ENCODE measurements around the gene TFIP11.

The TFIP11 gene

DNA sequence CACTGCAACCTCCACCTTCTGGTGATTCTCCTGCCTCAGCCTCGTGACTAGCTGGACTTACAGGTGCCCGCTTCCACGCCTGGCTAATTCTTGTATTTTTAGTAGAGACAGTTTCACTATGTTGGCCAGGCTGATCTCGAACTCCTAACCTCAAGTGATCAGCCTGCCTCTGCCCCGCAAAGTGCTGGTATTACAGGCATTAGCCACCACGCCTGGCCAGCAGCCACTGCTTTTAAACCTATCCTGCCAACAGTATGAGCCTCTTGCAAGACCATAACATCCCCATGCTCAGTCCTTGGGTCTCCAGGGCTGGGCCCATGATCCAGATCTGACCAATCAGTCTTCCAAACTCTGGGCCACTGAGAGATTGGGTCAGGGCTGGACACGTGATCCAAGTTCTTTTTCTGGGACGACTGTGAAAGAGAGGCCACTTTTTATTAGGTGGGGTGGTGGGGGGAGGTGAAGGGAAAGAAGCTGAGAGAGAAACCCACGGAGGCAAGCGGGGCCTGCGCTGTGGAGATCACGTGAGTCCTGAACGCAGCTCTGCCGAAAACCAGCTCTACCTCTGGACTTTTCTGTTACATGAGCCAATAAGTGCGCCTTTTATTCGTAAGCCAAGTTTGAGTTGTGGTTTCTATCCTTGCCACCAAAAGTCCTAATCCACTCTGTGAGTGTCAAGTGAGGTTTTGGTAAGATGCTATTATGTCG is 65.3 kb downstream of the TFIP11 start:
- Histone ChIP-seq H3K36me3 (ENCODE audit: control insufficient read depth in 2 of 2, insufficient read depth in 1 of 2, low read length in 2 of 2) (peaks cover 0 to 30% of the 10 kb centered on the region in 2 experiments; a peak in 1 of 3 replicates), H3K4me1 (ENCODE audit: control insufficient read depth, insufficient read depth, low read length) (no peaks in the 10 kb centered on the region), H3K4me3 (ENCODE audit: low read depth, low read length) (no peak overlapping the region), H3K9me3 (ENCODE audit: control insufficient read depth, insufficient read depth, low read depth, low read length) (no peaks in the 10 kb centered on the region), H3K27ac (ENCODE audit: extremely low read depth, low read depth, low read length) (no peak overlapping the region)
- CTCF ChIA-PET: interaction anchor here (0.6 to 3.9 kb wide), 3 partner anchors 14 to 78 kb away, joined by 3 to 21 read pairs (median 4); no protein-coding TSS in a partner anchor
- TF ChIP-seq ZBTB8A (tag by site-specific recombination; IDR thresholded peaks at IDR 0.05) (no peak), ZBTB6 (tag by site-specific recombination; IDR thresholded peaks at IDR 0.05) (no peak), ZNF324 (tag by site-specific recombination; IDR thresholded peaks at IDR 0.05) (no peak), KLF9 (tag by site-specific recombination; IDR thresholded peaks at IDR 0.05; ENCODE audit: low read depth) (no peak), GFI1B (tag by site-specific recombination; IDR thresholded peaks at IDR 0.05) (no peak), ZNF621 (tag by site-specific recombination; IDR thresholded peaks at IDR 0.05) (no peak), KLF17 (tag by site-specific recombination; IDR thresholded peaks at IDR 0.05) (no peak), ZNF560 (tag by site-specific recombination; IDR thresholded peaks at IDR 0.05; ENCODE audit: borderline replicate concordance) (no peak), MEIS1 (CRISPR knock-in tag; IDR thresholded peaks at IDR 0.05; ENCODE audit: borderline replicate concordance) (no peak)
- TF ChIP-seq, protein P1, sequence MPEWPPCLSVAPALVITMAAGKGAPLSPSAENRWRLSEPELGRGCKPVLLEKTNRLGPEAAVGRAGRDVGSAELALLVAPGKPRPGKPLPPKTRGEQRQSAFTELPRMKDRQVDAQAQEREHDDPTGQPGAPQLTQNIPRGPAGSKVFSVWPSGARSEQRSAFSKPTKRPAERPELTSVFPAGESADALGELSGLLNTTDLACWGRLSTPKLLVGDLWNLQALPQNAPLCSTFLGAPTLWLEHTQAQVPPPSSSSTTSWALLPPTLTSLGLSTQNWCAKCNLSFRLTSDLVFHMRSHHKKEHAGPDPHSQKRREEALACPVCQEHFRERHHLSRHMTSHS (tag by site-specific recombination; IDR thresholded peaks at IDR 0.05): no peak
- POLR2A ChIA-PET: no interaction called here

DNA sequence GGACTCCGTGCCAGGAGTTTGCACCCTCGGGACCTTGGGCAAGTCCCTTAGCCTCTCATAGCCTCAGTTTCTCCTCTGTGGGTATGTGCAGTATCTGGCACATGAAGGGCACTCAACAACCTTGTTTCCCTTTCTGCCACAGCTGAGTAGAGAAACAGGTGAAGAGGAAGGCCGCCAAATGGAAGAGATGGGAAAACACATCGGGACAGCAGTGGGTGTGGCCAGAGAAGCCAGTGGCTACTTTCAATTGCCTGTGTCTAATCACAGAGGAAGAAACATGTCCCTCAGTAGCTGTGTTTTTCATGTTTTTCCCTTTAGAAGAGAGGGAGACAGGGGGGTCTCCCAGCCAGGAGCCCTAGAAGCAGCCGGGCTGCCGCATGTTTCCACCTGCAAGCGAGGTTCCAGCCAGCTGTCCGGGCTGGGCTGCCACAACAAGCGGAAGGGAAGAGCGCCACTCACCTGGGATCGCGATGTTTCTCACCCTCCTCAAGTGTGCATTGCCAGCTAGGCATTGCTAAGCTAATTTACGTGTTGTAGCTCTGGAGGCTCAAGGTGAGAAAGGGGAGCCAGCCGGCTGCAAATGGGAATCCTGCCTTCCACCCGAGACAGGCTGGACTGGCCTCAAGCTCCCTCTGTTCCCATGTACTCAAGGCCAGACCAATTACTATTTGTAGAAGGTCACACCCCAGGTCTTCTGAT is 66.5 kb downstream of the TFIP11 start:
- peaks cover 0 to 18% of the 10 kb centered on the region in 2 experiments; a peak in 1 of 3 replicates for H3K36me3 ChIP-seq (ENCODE audit: control insufficient read depth in 2 of 2, insufficient read depth in 1 of 2, low read length in 2 of 2)
- TF ChIP-seq CTCF (tag by site-specific recombination; IDR thresholded peaks at IDR 0.05) (no peak), ZNF610 (tag by site-specific recombination; IDR thresholded peaks at IDR 0.05; ENCODE audit: borderline replicate concordance) (no peak), ZNF335 (tag by site-specific recombination; conservative IDR thresholded peaks at IDR 0.05) (no peak), ZNF366 (tag by site-specific recombination; conservative IDR thresholded peaks at IDR 0.05) (no peak), ZNF621 (tag by site-specific recombination; IDR thresholded peaks at IDR 0.05) (no peak), ZBTB20 (tag by site-specific recombination; IDR thresholded peaks at IDR 0.05) (no peak), ZNF518A (tag by site-specific recombination; conservative IDR thresholded peaks at IDR 0.05; ENCODE audit: low read depth) (no peak)
- CTCF ChIA-PET: interaction anchor here (1.2 to 3.9 kb wide), 3 partner anchors 10 to 81 kb away, joined by 4 to 21 read pairs (median 7); no protein-coding TSS in a partner anchor

More for the DNA sequence above, 66.5 kb downstream of the TFIP11 start:
- Histone ChIP-seq H3K4me1 (ENCODE audit: control insufficient read depth, insufficient read depth, low read length) (no peaks in the 10 kb centered on the region), H3K4me3 (ENCODE audit: low read depth, low read length) (no peak overlapping the region), H3K27ac (ENCODE audit: extremely low read depth, low read depth, low read length) (no peak overlapping the region), H3K9me3 (ENCODE audit: control insufficient read depth, insufficient read depth, low read depth, low read length) (no peaks in the 10 kb centered on the region)
- POLR2A ChIA-PET: no interaction called here

All from HEK293 (cell line).